K562 (cell line): ENCODE results near the gene CLIC1. TPM values are rescaled to one million over a fixed set of nuclear protein-coding genes. Genes with fewer than 3 reads are reported as not detected.
A peak's percentile ranks its signal among the peaks of the same experiment; 100 is the strongest.

Source experiments
- ATAC-seq: fragments of 200-7000 bp; cut with Tn5 transposase; 3 replicates; pipeline ENCODE4 v1.9.1; 2020; ENCODE audit warnings: moderate library complexity
- BruUV-seq: library from RNA; stranded (reverse); fragments of 400-500 nt; replicated peaks from 2 replicates; lab custom pipeline; 2021; lab: Mats Ljungman, UMichigan
- CTCF ChIA-PET: fragments of 300-600 bp; formaldehyde crosslinking; extraction: SDS; loops from one replicate; lab custom pipeline; 2021; ENCODE audit warnings: low intra/inter-chr PET ratio; lab: Yijun Ruan, JAX
- POLR2A ChIA-PET: fragments of 300-600, 350-650 bp; sonication (Branson Sonifier 250); formaldehyde crosslinking; extraction: SDS; loops from one replicate; lab custom pipeline; 2021; ENCODE audit warnings: antibody characterized with exemption, inconsistent platforms; lab: Yijun Ruan, JAX
- DNase-seq, 4 experiments: peaks; one replicate each; pipeline versions ENCODE4 v3.0.0 to v3.0.0-alpha.2; 2011 to 2018; ENCODE audit warnings: low spot score in 3 of 4, mixed read lengths in 3 of 4; ENCODE audit errors: extremely low read depth in 1 of 4
- FAIRE-seq: peaks from 2 replicates; lab custom pipeline; 2011; peaks lifted over from hg19 to GRCh38; lab: Jason Lieb, UNC
- H2AFZ ChIP-seq: 2 replicates; pipeline ENCODE4 v1.6.0; 2011; ENCODE audit warnings: low read depth, low read length, control low read depth, inconsistent platforms
- H3K27ac ChIP-seq: fragments of 200-600 bp; 3 replicates; pipeline ENCODE4 v1.8.0; 2011; ENCODE audit warnings: low read depth, mild to moderate bottlenecking, control low read depth, inconsistent platforms, low read length, moderate library complexity, mixed read lengths; ENCODE audit errors: extremely low read depth
- H3K27me3 ChIP-seq, 2 experiments: fragments of 300-600 bp in 1 of 2; 2 replicates in 1 of 2; 3 replicates in 1 of 2; pipeline versions ENCODE4 v1.6.0 to v1.8.0; 2011; ENCODE audit warnings: inconsistent platforms in 2 of 2, low read length in 2 of 2, mild to moderate bottlenecking in 1 of 2, mixed read lengths in 1 of 2, moderate library complexity in 1 of 2; ENCODE audit not compliant: control insufficient read depth in 2 of 2, insufficient read depth in 2 of 2
- H3K36me3 ChIP-seq: fragments of 300-600 bp; 3 replicates; pipeline ENCODE4 v1.8.0; 2011; ENCODE audit warnings: mild to moderate bottlenecking, low read length, inconsistent platforms; ENCODE audit not compliant: control insufficient read depth, insufficient read depth
- H3K4me1 ChIP-seq, 2 experiments: fragments of 200-600 bp in 1 of 2; replicated peaks in 1 of 2; 2 replicates in 1 of 2; 3 replicates in 1 of 2; pipeline versions ENCODE4 v1.5.1 to v1.8.0; 2011; ENCODE audit warnings: inconsistent platforms in 2 of 2, low read length in 2 of 2, mild to moderate bottlenecking in 1 of 2, mixed read lengths in 1 of 2, moderate library complexity in 1 of 2; ENCODE audit not compliant: control insufficient read depth in 2 of 2, insufficient read depth in 2 of 2
- H3K4me2 ChIP-seq: 2 replicates; pipeline ENCODE4 v1.6.1; 2011; ENCODE audit warnings: low read length, control low read depth, inconsistent platforms, mixed read lengths; ENCODE audit not compliant: insufficient read depth
- H3K4me3 ChIP-seq: fragments of 200-600 bp; sonication (generic), shearing (Covaris generic); 2 replicates; pipeline ENCODE4 v1.5.1; 2016; ENCODE audit warnings: control low read depth, inconsistent platforms
- H3K79me2 ChIP-seq: fragments of 200-600 bp; 3 replicates; pipeline ENCODE4 v1.8.0; 2011; ENCODE audit warnings: low read length, inconsistent platforms; ENCODE audit not compliant: control insufficient read depth, insufficient read depth
- H3K9ac ChIP-seq, 2 experiments: 2 replicates each; pipeline versions ENCODE4 v1.6.0 to v1.6.1; 2011; ENCODE audit warnings: low read depth in 2 of 2, low read length in 2 of 2, control low read depth in 1 of 2, inconsistent platforms in 1 of 2, mild to moderate bottlenecking in 1 of 2, mixed read lengths in 1 of 2; ENCODE audit not compliant: insufficient read depth in 1 of 2
- H3K9me1 ChIP-seq: one replicate; pipeline ENCODE4 v1.6.0; 2011; ENCODE audit warnings: inconsistent platforms, mild to moderate bottlenecking, low read length, moderate library complexity; ENCODE audit not compliant: control insufficient read depth, insufficient read depth
- H3K9me3 ChIP-seq: replicated peaks from 2 replicates; pipeline ENCODE4 v1.5.1; 2011; ENCODE audit warnings: low read depth, low read length, inconsistent platforms; ENCODE audit not compliant: control insufficient read depth, insufficient read depth
- H4K20me1 ChIP-seq: replicated peaks from 2 replicates; pipeline ENCODE4 v1.6.1; 2011; ENCODE audit warnings: low read length, inconsistent platforms, mixed read lengths; ENCODE audit not compliant: control insufficient read depth, insufficient read depth
- BRF1 ChIP-seq: IDR thresholded peaks from 3 replicates; pipeline ENCODE4 v1.6.1; 2011; ENCODE audit warnings: borderline replicate concordance, mild to moderate bottlenecking; ENCODE audit not compliant: insufficient read length; ENCODE audit errors: extremely low read depth
- CEBPB ChIP-seq: fragments of 450-650 bp; IDR thresholded peaks from 2 replicates; pipeline ENCODE4 v1.6.1; 2016; ENCODE audit warnings: missing genetic modification characterization, missing compliant biosample characterization
- CREBBP ChIP-seq: IDR thresholded peaks from one replicate; pipeline ENCODE4 v1.6.1; 2012; ENCODE audit warnings: low read depth, mild to moderate bottlenecking, control low read depth, inconsistent platforms, low read length
- HLTF ChIP-seq: fragments of 450-650 bp; IDR thresholded peaks from 2 replicates; pipeline ENCODE4 v1.6.1; 2016
- HOXB6 ChIP-seq: fragments of 250-450 bp; sonication (Bioruptor Pico); IDR thresholded peaks from 2 replicates; pipeline ENCODE4 v1.5.1; 2022; ENCODE audit warnings: mild to moderate bottlenecking, borderline replicate concordance
- POLR2G ChIP-seq: fragments of 200-400 bp; formaldehyde crosslinking; IDR thresholded peaks from 2 replicates; pipeline ENCODE4 v1.6.1; 2017; ENCODE audit warnings: low read depth, mild to moderate bottlenecking, antibody characterized with exemption, low read length, moderate library complexity
- RBM17 ChIP-seq: fragments of 200-400 bp; formaldehyde crosslinking; IDR thresholded peaks from 2 replicates; pipeline ENCODE4 v1.6.1; 2017; ENCODE audit warnings: low read depth, mild to moderate bottlenecking, low read length, borderline replicate concordance
- RFX7 ChIP-seq: fragments of 250-450 bp; sonication (Bioruptor Pico); IDR thresholded peaks from 2 replicates; pipeline ENCODE4 v1.5.1; 2021; ENCODE audit warnings: mild to moderate bottlenecking
- SMARCB1 ChIP-seq: IDR thresholded peaks from 2 replicates; pipeline ENCODE4 v1.6.1; 2011; ENCODE audit warnings: improper control_type of control experiment, low read depth; ENCODE audit not compliant: insufficient read length
- SMARCE1 ChIP-seq: fragments of 450-650 bp; IDR thresholded peaks from 2 replicates; pipeline ENCODE4 v1.7.1; 2016; ENCODE audit warnings: mild to moderate bottlenecking
- XRCC5 ChIP-seq: fragments of 200-400 bp; formaldehyde crosslinking; IDR thresholded peaks from 2 replicates; pipeline ENCODE4 v1.6.1; 2017; ENCODE audit warnings: low read depth, mild to moderate bottlenecking, low read length
- ZNF778 ChIP-seq: fragments of 450-650 bp; formaldehyde crosslinking; IDR thresholded peaks from 2 replicates; pipeline ENCODE4 v1.4.0; 2020; ENCODE audit warnings: mild to moderate bottlenecking, moderate library complexity
- ZSCAN29 ChIP-seq: fragments of 450-650 bp; IDR thresholded peaks from 2 replicates; pipeline ENCODE4 v1.6.1; 2017
- WGBS: fragments of 100-300 bp; shearing (Covaris generic); methylation state at CpG from one replicate; pipeline ENCODE4 v1.1.6; 2016; ENCODE audit warnings: low coverage, mixed read lengths; ENCODE audit not compliant: insufficient coverage; ENCODE audit errors: missing lambda C conversion rate; 5-methylcytosine and 5-hydroxymethylcytosine counted together
- in situ Hi-C: fragments of 300-500 bp; cut with MboI; formaldehyde crosslinking; loops from 4 replicates; pipeline ENCODE4 v1.15.0; 2018; ENCODE audit warnings: inconsistent platforms, mixed read lengths
- intact Hi-C: fragments of 100-400 bp; cut with micrococcal nuclease; formaldehyde crosslinking; loops from 2 replicates; pipeline ENCODE4 v1.14.2; 2022
- polyA plus RNA-seq, 8 experiments: library from polyadenylated mRNA; depleted of rRNA in 4 of 8; stranded (reverse) in 5 of 8; unstranded in 3 of 8; fragments of >200 nt; fragmentation: Nextera tagmentation in 2 of 8; fragmentation: Illumina TruSeq in 1 of 8; extraction: Ambion mirVana in 2 of 8; extraction: Trizol in 1 of 8; gene quantifications; 2 replicates each; pipeline versions ENCODE4 v1.2.1 to v1.2.3, GENCODE V29; 2011 to 2014; ENCODE audit warnings: inconsistent platforms in 1 of 8, missing spikeins in 1 of 8
- total RNA-seq, 7 experiments: library from RNA; depleted of rRNA in 6 of 7; stranded (reverse); fragments of >200 nt in 6 of 7; fragmentation: Illumina TruSeq in 2 of 7; extraction: Trizol in 2 of 7; gene quantifications; 2 replicates each; pipeline versions ENCODE4 v1.2.1 to v1.2.3, GENCODE V29; 2011 to 2021; ENCODE audit warnings: low replicate concordance in 1 of 7
- TF ChIP-seq, protein P1 (sequence below): fragments of 250-450 bp; sonication (Bioruptor Pico); IDR thresholded peaks from 2 replicates; pipeline ENCODE4 v1.9.0; 2021; ENCODE audit warnings: mild to moderate bottlenecking, inconsistent platforms
- TF ChIP-seq, protein P2 (sequence below): IDR thresholded peaks from 3 replicates; pipeline ENCODE4 v1.6.1; 2011; ENCODE audit warnings: borderline replicate concordance, mild to moderate bottlenecking; ENCODE audit not compliant: insufficient read length, insufficient read depth

CLIC1 gene
- total and polyA plus RNA-seq, 9 of the 15 experiments (the other 6 are each of a cell fraction or from before 2014, with no cell fraction given) = 1,267 to 2,419 (median 1,808) TPM

DNA sequence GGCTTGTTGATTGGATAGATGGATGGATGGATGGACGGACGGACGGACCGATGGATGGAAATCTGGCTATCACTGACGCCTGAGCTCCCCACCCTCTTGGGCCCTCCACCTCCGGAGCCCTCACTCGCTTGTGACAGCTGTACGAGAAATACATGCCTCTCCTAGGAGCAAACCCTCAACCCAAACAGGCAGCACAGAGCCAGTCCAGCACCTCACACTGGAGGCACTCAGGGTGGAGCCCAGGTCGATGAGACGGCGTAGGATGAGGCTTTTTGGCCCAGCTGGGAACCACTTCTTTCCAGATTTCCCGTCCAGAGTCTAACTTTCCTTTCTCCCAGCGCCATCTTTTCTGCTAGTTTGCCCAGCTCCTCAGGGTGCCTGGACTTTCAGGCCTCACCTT, 52.7 kb downstream of the CLIC1 start (continued):
- TF ChIP-seq POLR2G = 0 out of 2 replicates have a peak, but pooled peaks have one; percentile 1
- no peak for TF ChIP-seq RBM17
- no peak for TF ChIP-seq CEBPB (tag)
- no peak for TF ChIP-seq HOXB6 (CRISPR knock-in tag)
- TF ChIP-seq BRF1 = no peak

GRCh38 chr6:31681135-31681671, 55.1 kb downstream of the CLIC1 start:
- no peak overlapping the region for H3K27ac ChIP-seq
- no peak overlapping the region for H2AFZ ChIP-seq
- H3K4me1 ChIP-seq = peaks cover 11 to 25% of the 10 kb centered on the region in 2 experiments
- H3K36me3 ChIP-seq = peaks cover 13% of the 10 kb centered on the region; the same call in 2 of the 3 replicates
- no peaks in the 10 kb centered on the region; the same call in 2 of the 3 replicates for H3K79me2 ChIP-seq
- no peak overlapping the region for H3K4me3 ChIP-seq
- H3K4me2 ChIP-seq = no peak overlapping the region
- no TSS peak for BruUV-seq
- H3K9me3 ChIP-seq = no peaks in the 10 kb centered on the region
- FAIRE-seq (no peak), ATAC-seq (no peak), DNase-seq (peak in 1 of 4 experiments; percentile 62)
- in situ Hi-C loops = no loop called here
- 83% methylated on average over 28 of the region's 40 CpGs for WGBS
- ChIA-PET POLR2A (interaction anchor here (1.4 kb wide), 1 partner anchor 11 kb away, joined by 7 read pairs; no protein-coding TSS in a partner anchor), CTCF (interaction anchor here (0.6 to 3.0 kb wide), 10 partner anchors 37 to 1140 kb away, joined by 3 to 35 read pairs (median 4); partner anchors contain the start of gene NEU1)
- H3K9me1 ChIP-seq = no peaks in the 10 kb centered on the region
- intact Hi-C loops = loop anchor here (2.0 kb wide), 2 partner anchors 134 to 182 kb away; partner anchors contain the start of genes ATP6V1G2, NEU1 and NFKBIL1
- H3K27me3 ChIP-seq = no peaks in the 10 kb centered on the region
- H4K20me1 ChIP-seq = no peaks in the 10 kb centered on the region
- no peak overlapping the region for H3K9ac ChIP-seq
- TF ChIP-seq, protein P1, sequence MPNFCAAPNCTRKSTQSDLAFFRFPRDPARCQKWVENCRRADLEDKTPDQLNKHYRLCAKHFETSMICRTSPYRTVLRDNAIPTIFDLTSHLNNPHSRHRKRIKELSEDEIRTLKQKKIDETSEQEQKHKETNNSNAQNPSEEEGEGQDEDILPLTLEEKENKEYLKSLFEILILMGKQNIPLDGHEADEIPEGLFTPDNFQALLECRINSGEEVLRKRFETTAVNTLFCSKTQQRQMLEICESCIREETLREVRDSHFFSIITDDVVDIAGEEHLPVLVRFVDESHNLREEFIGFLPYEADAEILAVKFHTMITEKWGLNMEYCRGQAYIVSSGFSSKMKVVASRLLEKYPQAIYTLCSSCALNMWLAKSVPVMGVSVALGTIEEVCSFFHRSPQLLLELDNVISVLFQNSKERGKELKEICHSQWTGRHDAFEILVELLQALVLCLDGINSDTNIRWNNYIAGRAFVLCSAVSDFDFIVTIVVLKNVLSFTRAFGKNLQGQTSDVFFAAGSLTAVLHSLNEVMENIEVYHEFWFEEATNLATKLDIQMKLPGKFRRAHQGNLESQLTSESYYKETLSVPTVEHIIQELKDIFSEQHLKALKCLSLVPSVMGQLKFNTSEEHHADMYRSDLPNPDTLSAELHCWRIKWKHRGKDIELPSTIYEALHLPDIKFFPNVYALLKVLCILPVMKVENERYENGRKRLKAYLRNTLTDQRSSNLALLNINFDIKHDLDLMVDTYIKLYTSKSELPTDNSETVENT (CRISPR knock-in tag) = 0 out of 2 replicates have a peak, but pooled peaks have one; percentile 11
- TF ChIP-seq XRCC5 (peak; percentile 4; the same call in 1 of the 2 replicates), SMARCE1 (no peak), SMARCB1 (no peak), CREBBP (no peak), HLTF (0 out of 2 replicates have a peak, but pooled peaks have one; percentile 62), ZNF778 (CRISPR knock-in tag) (no peak), ZSCAN29 (no peak), RFX7 (CRISPR knock-in tag) (no peak)
- TF ChIP-seq, protein P2, sequence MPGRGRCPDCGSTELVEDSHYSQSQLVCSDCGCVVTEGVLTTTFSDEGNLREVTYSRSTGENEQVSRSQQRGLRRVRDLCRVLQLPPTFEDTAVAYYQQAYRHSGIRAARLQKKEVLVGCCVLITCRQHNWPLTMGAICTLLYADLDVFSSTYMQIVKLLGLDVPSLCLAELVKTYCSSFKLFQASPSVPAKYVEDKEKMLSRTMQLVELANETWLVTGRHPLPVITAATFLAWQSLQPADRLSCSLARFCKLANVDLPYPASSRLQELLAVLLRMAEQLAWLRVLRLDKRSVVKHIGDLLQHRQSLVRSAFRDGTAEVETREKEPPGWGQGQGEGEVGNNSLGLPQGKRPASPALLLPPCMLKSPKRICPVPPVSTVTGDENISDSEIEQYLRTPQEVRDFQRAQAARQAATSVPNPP = no peak
